ENCODE measurements around the gene PKN1. TPM values are rescaled to one million over a fixed set of nuclear protein-coding genes. Genes with fewer than 3 reads are reported as not detected.

The PKN1 gene
- total and polyA plus RNA-seq, 10 of the 15 experiments (the other 5 are each of a cell fraction or from before 2014, with no cell fraction given): 1.0 to 189 (median 52.7) TPM

DNA sequence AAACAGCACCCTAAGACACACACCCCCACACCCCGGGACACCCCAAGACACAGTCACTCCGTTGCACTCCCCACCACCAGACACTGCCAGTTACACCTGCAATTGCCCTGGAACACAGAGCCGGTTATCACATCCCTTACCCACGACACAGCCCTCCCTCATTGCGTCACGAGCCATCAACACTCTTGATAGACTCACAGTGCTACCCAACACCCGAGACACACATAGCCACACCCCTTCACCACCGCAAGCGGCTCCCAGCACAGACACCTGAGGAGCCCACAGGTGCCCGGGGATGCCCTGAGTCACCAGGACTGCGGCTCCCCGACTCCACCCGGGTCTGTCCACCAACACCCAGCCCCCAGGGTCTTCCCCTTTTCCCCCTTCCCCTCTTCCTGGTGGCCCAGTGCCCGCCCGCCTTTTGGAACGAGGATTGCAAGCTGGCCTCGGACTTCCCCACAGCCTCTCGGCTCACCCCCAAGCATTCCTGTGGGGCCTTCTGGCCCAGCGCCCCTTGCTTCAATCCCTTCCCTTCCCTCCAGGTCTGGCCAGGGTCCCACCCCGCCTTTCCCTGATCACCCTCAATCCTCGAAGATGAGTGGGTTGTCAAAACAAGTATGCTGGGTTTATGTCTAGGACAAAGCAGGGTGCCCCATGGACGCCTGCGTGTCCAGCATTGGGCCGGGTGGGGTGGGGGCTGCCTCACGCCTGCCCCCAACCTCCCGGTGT lies 43.7 kb downstream of the PKN1 start:
- in situ Hi-C loops (cut with MboI): no loop called here

More for the DNA sequence above, 43.7 kb downstream of the PKN1 start:
- Histone ChIP-seq H3K79me2 (ENCODE audit: control insufficient read depth, insufficient read depth, low read length) (no peaks in the 10 kb centered on the region), H3K9ac (ENCODE audit: control insufficient read depth, insufficient read depth, low read length) (no peak overlapping the region), H3K36me3 (ENCODE audit: control insufficient read depth in 2 of 2, insufficient read depth in 2 of 2, low read length in 1 of 2) (no peaks in the 10 kb centered on the region; a peak in 1 of 4 replicates), H3K27me3 (replicated peaks in 1 of 2; ENCODE audit: control insufficient read depth in 2 of 2, insufficient read depth in 2 of 2, low read length in 1 of 2) (peaks cover 5 to 6% of the 10 kb centered on the region in 2 experiments; a peak in 3 of 4 replicates), H3K9me3 (replicated peaks; ENCODE audit: control insufficient read depth, insufficient read depth, low read length) (no peaks in the 10 kb centered on the region), H2AFZ (ENCODE audit: control insufficient read depth, low read depth, low read length) (no peak overlapping the region), H4K20me1 (ENCODE audit: control insufficient read depth, insufficient read depth) (no peaks in the 10 kb centered on the region; the same call in 1 of the 2 replicates), H3K4me3 (no peak overlapping the region), H3K4me2 (ENCODE audit: control insufficient read depth, insufficient read depth) (no peak overlapping the region), H3K4me1 (ENCODE audit: control insufficient read depth, insufficient read depth, low read length) (no peaks in the 10 kb centered on the region; the same call in 1 of the 2 replicates), H3K27ac (ENCODE audit: control insufficient read depth, insufficient read depth) (no peak overlapping the region)
- FAIRE-seq (no peak), ATAC-seq (no peak), DNase-seq (ENCODE audit: low read depth, low spot score) (no peak)
- intact Hi-C loops (cut with micrococcal nuclease; ENCODE audit: unreplicated experiment): loop anchor here (10.0 kb wide), 1 partner anchor 122 kb away; no protein-coding TSS in a partner anchor
- CTCF ChIA-PET: interaction anchor here (0.6 to 5.1 kb wide), 3 partner anchors 35 to 115 kb away, joined by 4 to 42 read pairs (median 4); partner anchors contain the start of gene PKN1
- POLR2A ChIA-PET: no interaction called here
- RAD21 ChIA-PET (ENCODE audit: unreplicated experiment): no interaction called here
- BruUV-seq (replicated peaks): no TSS peak
- no peak for TF ChIP-seq FOXK2 (IDR thresholded peaks at IDR 0.05)
- TF ChIP-seq POLR2AphosphoS2 (IDR thresholded peaks at IDR 0.05; ENCODE audit: low read depth, low read length): no peak
- TF ChIP-seq, protein P1, sequence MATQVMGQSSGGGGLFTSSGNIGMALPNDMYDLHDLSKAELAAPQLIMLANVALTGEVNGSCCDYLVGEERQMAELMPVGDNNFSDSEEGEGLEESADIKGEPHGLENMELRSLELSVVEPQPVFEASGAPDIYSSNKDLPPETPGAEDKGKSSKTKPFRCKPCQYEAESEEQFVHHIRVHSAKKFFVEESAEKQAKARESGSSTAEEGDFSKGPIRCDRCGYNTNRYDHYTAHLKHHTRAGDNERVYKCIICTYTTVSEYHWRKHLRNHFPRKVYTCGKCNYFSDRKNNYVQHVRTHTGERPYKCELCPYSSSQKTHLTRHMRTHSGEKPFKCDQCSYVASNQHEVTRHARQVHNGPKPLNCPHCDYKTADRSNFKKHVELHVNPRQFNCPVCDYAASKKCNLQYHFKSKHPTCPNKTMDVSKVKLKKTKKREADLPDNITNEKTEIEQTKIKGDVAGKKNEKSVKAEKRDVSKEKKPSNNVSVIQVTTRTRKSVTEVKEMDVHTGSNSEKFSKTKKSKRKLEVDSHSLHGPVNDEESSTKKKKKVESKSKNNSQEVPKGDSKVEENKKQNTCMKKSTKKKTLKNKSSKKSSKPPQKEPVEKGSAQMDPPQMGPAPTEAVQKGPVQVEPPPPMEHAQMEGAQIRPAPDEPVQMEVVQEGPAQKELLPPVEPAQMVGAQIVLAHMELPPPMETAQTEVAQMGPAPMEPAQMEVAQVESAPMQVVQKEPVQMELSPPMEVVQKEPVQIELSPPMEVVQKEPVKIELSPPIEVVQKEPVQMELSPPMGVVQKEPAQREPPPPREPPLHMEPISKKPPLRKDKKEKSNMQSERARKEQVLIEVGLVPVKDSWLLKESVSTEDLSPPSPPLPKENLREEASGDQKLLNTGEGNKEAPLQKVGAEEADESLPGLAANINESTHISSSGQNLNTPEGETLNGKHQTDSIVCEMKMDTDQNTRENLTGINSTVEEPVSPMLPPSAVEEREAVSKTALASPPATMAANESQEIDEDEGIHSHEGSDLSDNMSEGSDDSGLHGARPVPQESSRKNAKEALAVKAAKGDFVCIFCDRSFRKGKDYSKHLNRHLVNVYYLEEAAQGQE (IDR thresholded peaks at IDR 0.05; ENCODE audit: low read depth, low read length): no peak
- TF ChIP-seq RAD51 (IDR thresholded peaks at IDR 0.05): no peak
- TF ChIP-seq ZNF24 (IDR thresholded peaks at IDR 0.05): no peak
- WGBS (ENCODE audit: insufficient coverage, insufficient replicate concordance, low lambda C conversion rate, missing lambda C conversion rate): 40% methylated on average over 22 of the region's 26 CpGs
- SMC1A ChIA-PET (ENCODE audit: uncharacterized antibody, unreplicated experiment): no interaction called here

Data from GM12878 (cell line).